Measurements from ENCODE around the gene RAD51B.

The RAD51B gene

GRCh38 chr14:68168460-68169109 lies 349.0 kb downstream of the RAD51B start:
- no peak for DNase-seq (ENCODE audit: low spot score)
- TF ChIP-seq CTCF (IDR thresholded peaks at IDR 0.05; ENCODE audit: extremely low read depth, missing control alignments): no peak

GRCh38 chr14:68172216-68172615 lies 352.6 kb downstream of the RAD51B start:
- TF ChIP-seq CTCF (IDR thresholded peaks at IDR 0.05; ENCODE audit: extremely low read depth, missing control alignments): no peak
- no peak for DNase-seq (ENCODE audit: low spot score)

GRCh38 chr14:68172627-68173026 lies 353.0 kb downstream of the RAD51B start:
- no peak for TF ChIP-seq CTCF (IDR thresholded peaks at IDR 0.05; ENCODE audit: extremely low read depth, missing control alignments)

GRCh38 chr14:68173227-68173972 lies 353.8 kb downstream of the RAD51B start:
- no peak for DNase-seq (ENCODE audit: low spot score)

More at GRCh38 chr14:68172627-68173026, 353.0 kb downstream of the RAD51B start:
- DNase-seq (ENCODE audit: low spot score): peak; percentile 24

GRCh38 chr14:68174446-68174845 lies 354.9 kb downstream of the RAD51B start:
- no peak for DNase-seq (ENCODE audit: low spot score)
- no peak for TF ChIP-seq CTCF (IDR thresholded peaks at IDR 0.05; ENCODE audit: extremely low read depth, missing control alignments)

More at GRCh38 chr14:68173227-68173972, 353.8 kb downstream of the RAD51B start:
- TF ChIP-seq CTCF (IDR thresholded peaks at IDR 0.05; ENCODE audit: extremely low read depth, missing control alignments): no peak

GRCh38 chr14:68176687-68177086 lies 357.1 kb downstream of the RAD51B start:
- TF ChIP-seq CTCF (IDR thresholded peaks at IDR 0.05; ENCODE audit: extremely low read depth, missing control alignments): no peak
- DNase-seq (ENCODE audit: low spot score): no peak

GRCh38 chr14:68177728-68178127 lies 358.1 kb downstream of the RAD51B start:
- no peak for DNase-seq (ENCODE audit: low spot score)
- no peak for TF ChIP-seq CTCF (IDR thresholded peaks at IDR 0.05; ENCODE audit: extremely low read depth, missing control alignments)

All from GM20000 (cell line).